SJSA1 (cell line): Measurements from ENCODE around the gene CLEC19A. TPM values are rescaled to one million over a fixed set of nuclear protein-coding genes. Genes with fewer than 3 reads are reported as not detected.

Experiments
- DNase-seq, 2 experiments: peaks; one replicate each; pipeline ENCODE4 v3.0.0-alpha.2; 2015 to 2020; ENCODE audit warnings: low spot score in 2 of 2, low read depth in 1 of 2
- H3K27ac ChIP-seq: fragments of 250-450 bp; sonication (Bioruptor Pico); 2 replicates; pipeline ENCODE4 v1.5.1; 2020; ENCODE audit warnings: mild to moderate bottlenecking, moderate library complexity
- H3K27me3 ChIP-seq: fragments of 250-450 bp; sonication (Bioruptor Pico); replicated peaks from 2 replicates; pipeline ENCODE4 v1.5.1; 2020; ENCODE audit warnings: mild to moderate bottlenecking, moderate library complexity
- H3K36me3 ChIP-seq: fragments of 250-450 bp; sonication (Bioruptor Pico); 2 replicates; pipeline ENCODE4 v1.5.1; 2020; ENCODE audit warnings: mild to moderate bottlenecking
- H3K4me1 ChIP-seq: fragments of 250-450 bp; sonication (Bioruptor Pico); replicated peaks from 2 replicates; pipeline ENCODE4 v1.6.1; 2021; ENCODE audit warnings: mild to moderate bottlenecking
- H3K4me3 ChIP-seq: fragments of 250-450 bp; sonication (Bioruptor Pico); 2 replicates; pipeline ENCODE4 v1.5.1; 2020; ENCODE audit warnings: mild to moderate bottlenecking
- H3K9me3 ChIP-seq: fragments of 250-450 bp; sonication (Bioruptor Pico); replicated peaks from 2 replicates; pipeline ENCODE4 v1.5.1; 2020; ENCODE audit warnings: mild to moderate bottlenecking
- total RNA-seq: library from RNA; depleted of rRNA; stranded (reverse); fragments of >200 nt; shearing (Covaris generic); gene quantifications from 2 replicates; pipeline ENCODE4 v1.2.3, GENCODE V29; 2014

Gene CLEC19A
- total RNA-seq, 1 experiment from 2014 or later, result not detected

DNA sequence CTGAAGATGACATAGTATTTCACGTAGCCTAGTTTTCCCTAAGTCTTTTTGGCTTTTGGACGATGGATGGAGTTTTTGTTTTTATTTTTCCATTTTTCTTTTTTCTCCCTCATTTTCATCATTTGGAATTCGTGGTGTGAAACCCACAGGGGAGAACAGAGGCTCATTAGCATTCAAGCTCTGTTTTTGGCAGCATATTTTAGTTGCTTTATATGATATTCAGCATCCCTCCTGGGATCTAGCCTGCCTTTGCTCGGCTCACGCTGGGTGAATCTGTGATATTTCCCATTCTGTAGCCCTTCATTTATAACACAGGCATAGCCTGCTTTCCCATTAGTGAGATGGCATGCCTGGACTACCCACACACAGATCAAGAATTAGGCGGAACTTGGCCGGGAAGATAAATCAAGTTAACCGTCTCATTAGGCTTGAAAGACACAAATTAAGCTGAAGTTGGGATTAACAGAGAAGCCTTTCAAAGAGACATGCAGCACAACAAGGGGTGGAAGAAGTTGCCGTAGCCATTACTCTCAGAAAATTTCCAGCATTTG, 20.1 kb upstream of the CLEC19A start:
- Histone ChIP-seq H3K36me3 (no peaks in the 10 kb centered on the region), H3K27ac (no peak overlapping the region), H3K4me3 (no peak overlapping the region), H3K27me3 (no peaks in the 10 kb centered on the region), H3K4me1 (no peaks in the 10 kb centered on the region), H3K9me3 (no peaks in the 10 kb centered on the region; the same call in 1 of the 2 replicates)
- no peak for DNase-seq

GRCh38 chr16:19266774-19267173, 18.8 kb upstream of the CLEC19A start:
- Histone ChIP-seq H3K9me3 (no peaks in the 10 kb centered on the region; the same call in 1 of the 2 replicates), H3K36me3 (no peaks in the 10 kb centered on the region), H3K27me3 (no peaks in the 10 kb centered on the region), H3K4me1 (no peaks in the 10 kb centered on the region), H3K4me3 (no peak overlapping the region), H3K27ac (no peak overlapping the region)
- DNase-seq, result no peak

DNA sequence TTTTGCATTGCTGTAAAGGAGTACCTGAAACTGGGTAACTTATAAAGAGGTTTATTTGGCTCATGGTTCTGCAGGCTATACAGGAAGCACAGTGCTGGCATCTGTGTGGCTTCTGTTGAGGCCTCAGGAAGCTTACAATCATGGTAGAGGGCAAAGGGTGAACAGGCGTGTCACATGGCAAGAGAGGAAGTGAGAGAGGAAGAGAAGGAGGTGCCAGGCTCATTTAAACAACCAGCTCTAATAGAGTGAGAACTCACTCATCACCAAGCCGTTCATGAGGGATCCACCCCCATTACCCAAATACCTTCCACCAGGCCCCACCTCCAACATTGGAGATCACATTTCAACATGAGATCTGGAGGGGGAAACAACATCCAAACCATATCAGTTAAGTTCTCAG, 16.4 kb upstream of the CLEC19A start:
- Histone ChIP-seq H3K27ac (no peak overlapping the region), H3K36me3 (no peaks in the 10 kb centered on the region), H3K4me3 (no peak overlapping the region), H3K27me3 (no peaks in the 10 kb centered on the region), H3K9me3 (no peaks in the 10 kb centered on the region; the same call in 1 of the 2 replicates), H3K4me1 (no peaks in the 10 kb centered on the region)
- DNase-seq, result no peak

DNA sequence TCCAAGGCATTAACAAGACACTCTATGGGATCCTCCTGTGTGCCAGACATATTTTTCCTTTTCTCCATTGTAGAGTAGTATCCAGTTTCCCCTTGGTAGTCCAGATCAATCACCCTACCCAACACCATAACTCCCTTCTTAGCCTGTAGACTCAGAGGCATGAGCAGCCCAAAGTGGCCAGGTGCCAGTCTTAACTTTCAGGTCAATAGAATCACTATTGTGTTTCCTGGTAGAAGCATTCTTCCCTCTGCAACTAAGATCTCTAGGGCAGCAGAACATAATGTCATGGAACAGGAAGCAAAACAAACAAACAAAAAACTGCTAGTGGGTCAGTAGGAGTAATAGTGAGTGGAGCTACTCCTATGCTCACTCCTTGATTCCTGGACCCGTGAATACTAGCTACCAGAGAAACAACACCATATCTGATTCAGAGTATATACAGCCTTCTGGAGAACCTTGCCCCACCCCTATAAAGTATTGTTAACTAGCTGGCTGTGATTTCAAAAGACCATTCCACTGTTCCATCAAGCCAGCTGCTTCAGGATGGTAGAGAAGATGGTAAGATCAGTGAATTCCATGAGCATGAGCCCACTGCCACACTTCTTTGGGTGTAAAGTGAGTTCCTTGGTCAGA, 11.2 kb upstream of the CLEC19A start:
- Histone ChIP-seq H3K36me3 (no peaks in the 10 kb centered on the region), H3K27ac (no peak overlapping the region), H3K4me1 (no peaks in the 10 kb centered on the region), H3K4me3 (no peak overlapping the region), H3K9me3 (no peaks in the 10 kb centered on the region), H3K27me3 (no peaks in the 10 kb centered on the region)
- DNase-seq, result no peak

GRCh38 chr16:19278403-19278802, 7.1 kb upstream of the CLEC19A start:
- no peak for DNase-seq
- Histone ChIP-seq H3K27me3 (no peaks in the 10 kb centered on the region), H3K9me3 (no peaks in the 10 kb centered on the region), H3K36me3 (no peaks in the 10 kb centered on the region), H3K4me1 (no peaks in the 10 kb centered on the region), H3K4me3 (no peak overlapping the region), H3K27ac (no peak overlapping the region)

GRCh38 chr16:19281246-19281645, 4.3 kb upstream of the CLEC19A start:
- Histone ChIP-seq H3K27me3 (no peaks in the 10 kb centered on the region), H3K4me1 (no peaks in the 10 kb centered on the region), H3K27ac (no peak overlapping the region), H3K36me3 (no peaks in the 10 kb centered on the region), H3K4me3 (no peak overlapping the region), H3K9me3 (no peaks in the 10 kb centered on the region)
- DNase-seq, result no peak

DNA sequence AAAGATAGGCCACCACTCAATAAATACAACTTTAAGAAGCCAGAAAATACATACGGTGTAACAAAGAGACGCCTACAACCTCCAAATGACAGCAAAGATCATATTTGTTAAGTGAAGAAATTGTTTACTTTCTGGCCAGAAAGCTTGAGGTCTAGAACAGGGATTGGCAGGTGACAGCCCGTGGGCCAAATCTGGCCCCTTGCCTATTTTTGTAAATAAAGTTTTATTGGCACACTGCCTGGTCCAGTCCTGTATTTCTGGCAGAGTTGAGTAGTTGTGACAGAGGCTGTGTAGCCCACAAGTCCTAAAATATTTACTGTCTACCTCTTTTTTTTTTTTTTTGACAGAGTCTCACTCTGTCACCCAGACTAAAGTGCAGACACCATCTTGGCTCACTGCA, 3.4 kb upstream of the CLEC19A start:
- H3K4me3 ChIP-seq, result no peak overlapping the region
- DNase-seq, result no peak
- H3K27me3 ChIP-seq, result no peaks in the 10 kb centered on the region
- no peaks in the 10 kb centered on the region for H3K4me1 ChIP-seq
- H3K9me3 ChIP-seq, result no peaks in the 10 kb centered on the region
- H3K36me3 ChIP-seq, result no peaks in the 10 kb centered on the region
- no peak overlapping the region for H3K27ac ChIP-seq

DNA sequence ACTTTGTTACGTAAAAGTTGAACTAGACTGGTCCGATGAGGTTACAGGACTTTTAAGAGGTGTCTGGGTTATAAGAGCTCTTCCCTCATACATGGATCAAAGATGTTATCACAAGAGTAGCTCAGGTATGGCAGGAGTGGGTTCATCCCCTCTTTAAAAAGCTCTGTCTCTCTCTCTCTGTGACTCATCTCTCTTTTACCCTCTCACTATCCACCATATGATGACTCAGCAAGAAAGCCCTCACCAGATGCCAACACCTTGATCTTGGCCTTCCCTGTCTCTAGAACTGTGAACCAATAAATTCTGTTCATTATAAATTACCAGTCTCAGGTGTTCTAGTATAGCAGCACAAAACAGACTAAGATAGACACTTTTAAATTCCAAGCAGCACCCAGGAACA, 1.9 kb upstream of the CLEC19A start:
- no peak for DNase-seq
- no peak overlapping the region for H3K4me3 ChIP-seq
- no peaks in the 10 kb centered on the region for H3K9me3 ChIP-seq
- no peaks in the 10 kb centered on the region for H3K4me1 ChIP-seq
- H3K27ac ChIP-seq, result no peak overlapping the region
- no peaks in the 10 kb centered on the region for H3K36me3 ChIP-seq
- no peaks in the 10 kb centered on the region for H3K27me3 ChIP-seq

GRCh38 chr16:19284207-19284606, 1.3 kb upstream of the CLEC19A start:
- no peaks in the 10 kb centered on the region for H3K36me3 ChIP-seq
- H3K4me1 ChIP-seq, result no peaks in the 10 kb centered on the region
- no peaks in the 10 kb centered on the region for H3K27me3 ChIP-seq
- no peaks in the 10 kb centered on the region for H3K9me3 ChIP-seq
- H3K27ac ChIP-seq, result no peak overlapping the region
- H3K4me3 ChIP-seq, result no peak overlapping the region
- DNase-seq, result no peak

DNA sequence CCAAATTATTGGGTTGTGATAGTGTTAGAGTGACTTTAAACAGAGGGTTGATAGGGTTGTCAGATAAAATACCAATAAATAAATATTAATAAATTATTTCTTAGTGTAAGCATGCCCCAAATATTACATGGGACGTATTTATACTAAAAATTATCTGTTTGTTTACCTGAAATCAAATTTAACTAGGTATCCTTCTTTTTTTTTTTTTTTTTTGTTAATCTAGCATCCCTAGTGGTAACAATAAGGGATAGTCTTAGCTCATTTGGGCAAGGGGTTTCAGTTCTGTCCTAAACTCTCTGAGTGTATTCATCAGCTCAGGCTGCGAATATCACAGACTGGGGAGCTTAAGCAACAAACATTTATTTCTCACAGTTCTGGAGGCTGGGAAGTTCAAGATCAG, 1.3 kb downstream of the CLEC19A start:
- Histone ChIP-seq H3K9me3 (no peaks in the 10 kb centered on the region), H3K4me3 (no peak overlapping the region), H3K4me1 (no peaks in the 10 kb centered on the region), H3K36me3 (no peaks in the 10 kb centered on the region), H3K27me3 (no peaks in the 10 kb centered on the region), H3K27ac (no peak overlapping the region)
- DNase-seq, result no peak

- H3K36me3 ChIP-seq, result no peaks in the 10 kb centered on the region
- no peak overlapping the region for H3K27ac ChIP-seq
- no peaks in the 10 kb centered on the region for H3K27me3 ChIP-seq
Measured at GRCh38 chr16:19287241-19287640, 1.7 kb downstream of the CLEC19A start.

GRCh38 chr16:19288872-19289799, 3.6 kb downstream of the CLEC19A start:
- Histone ChIP-seq H3K27me3 (no peaks in the 10 kb centered on the region), H3K9me3 (no peaks in the 10 kb centered on the region), H3K36me3 (no peaks in the 10 kb centered on the region), H3K4me3 (no peak overlapping the region), H3K27ac (no peak overlapping the region), H3K4me1 (no peaks in the 10 kb centered on the region)
- DNase-seq, result no peak

More at GRCh38 chr16:19287241-19287640, 1.7 kb downstream of the CLEC19A start:
- no peak for DNase-seq
- Histone ChIP-seq H3K4me3 (no peak overlapping the region), H3K4me1 (no peaks in the 10 kb centered on the region), H3K9me3 (no peaks in the 10 kb centered on the region)

GRCh38 chr16:19289811-19290485, 4.4 kb downstream of the CLEC19A start:
- Histone ChIP-seq H3K27ac (no peak overlapping the region), H3K36me3 (no peaks in the 10 kb centered on the region), H3K9me3 (no peaks in the 10 kb centered on the region), H3K4me1 (no peaks in the 10 kb centered on the region), H3K27me3 (no peaks in the 10 kb centered on the region), H3K4me3 (no peak overlapping the region)
- DNase-seq, result no peak

DNA sequence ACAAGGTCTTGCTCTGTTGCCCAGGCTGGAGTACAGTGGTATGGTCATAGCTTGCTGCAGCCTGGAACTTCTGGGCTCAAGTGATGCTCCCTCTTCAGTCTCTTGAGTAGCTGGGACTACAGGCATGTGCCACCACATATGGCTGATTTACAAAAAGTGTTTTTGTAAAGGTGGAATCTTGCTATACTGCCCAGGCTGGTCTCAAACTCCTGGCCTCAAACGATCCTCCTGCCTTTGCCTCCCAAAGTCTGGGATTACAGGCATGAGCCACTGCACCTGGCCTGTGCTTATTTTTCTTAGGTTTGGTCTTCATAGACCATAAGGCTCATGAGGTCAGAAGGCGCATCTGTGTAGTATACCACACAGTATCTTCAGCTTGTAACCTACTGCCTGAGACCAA, 5.3 kb downstream of the CLEC19A start:
- Histone ChIP-seq H3K27me3 (0 out of 2 replicates have a peak, but pooled peaks cover 3% of the 10 kb centered on the region), H3K4me1 (no peaks in the 10 kb centered on the region), H3K4me3 (no peak overlapping the region), H3K27ac (no peak overlapping the region), H3K9me3 (no peaks in the 10 kb centered on the region), H3K36me3 (no peaks in the 10 kb centered on the region)
- DNase-seq, result no peak
